Measurements from ENCODE around the gene STN1.

Gene STN1

GRCh38 chr10:103895411-103896186, 22.4 kb downstream of the STN1 start:
- in situ Hi-C loops (cut with MboI; ENCODE audit: low sequenced_read_pairs): loop anchor here (25.0 kb wide), 1 partner anchor 317 kb away; no protein-coding TSS in a partner anchor

- in situ Hi-C loops (cut with MboI; ENCODE audit: low sequenced_read_pairs): loop anchor here (25.0 kb wide), 1 partner anchor 318 kb away; no protein-coding TSS in a partner anchor
Measured at GRCh38 chr10:103894441-103894864, 23.5 kb downstream of the STN1 start.

GRCh38 chr10:103893817-103894216, 24.2 kb downstream of the STN1 start:
- in situ Hi-C loops (cut with MboI; ENCODE audit: low sequenced_read_pairs): loop anchor here (25.0 kb wide), 1 partner anchor 318 kb away; no protein-coding TSS in a partner anchor

GRCh38 chr10:103892181-103892580, 25.8 kb downstream of the STN1 start:
- in situ Hi-C loops (cut with MboI; ENCODE audit: low sequenced_read_pairs): loop anchor here (25.0 kb wide), 1 partner anchor 320 kb away; no protein-coding TSS in a partner anchor

GRCh38 chr10:103890688-103891087, 27.3 kb downstream of the STN1 start:
- in situ Hi-C loops (cut with MboI; ENCODE audit: low sequenced_read_pairs): loop anchor here (25.0 kb wide), 1 partner anchor 322 kb away; no protein-coding TSS in a partner anchor

- in situ Hi-C loops (cut with MboI; ENCODE audit: low sequenced_read_pairs): loop anchor here (25.0 kb wide), 1 partner anchor 322 kb away; no protein-coding TSS in a partner anchor
Measured at GRCh38 chr10:103890194-103890658, 27.8 kb downstream of the STN1 start.

GRCh38 chr10:103889121-103889720, 28.8 kb downstream of the STN1 start:
- in situ Hi-C loops (cut with MboI; ENCODE audit: low sequenced_read_pairs): loop anchor here (25.0 kb wide), 1 partner anchor 323 kb away; no protein-coding TSS in a partner anchor

GRCh38 chr10:103888113-103888841, 29.7 kb downstream of the STN1 start:
- in situ Hi-C loops (cut with MboI; ENCODE audit: low sequenced_read_pairs): loop anchor here (25.0 kb wide), 1 partner anchor 324 kb away; no protein-coding TSS in a partner anchor

GRCh38 chr10:103885617-103886016, 32.4 kb downstream of the STN1 start:
- in situ Hi-C loops (cut with MboI; ENCODE audit: low sequenced_read_pairs): loop anchor here (25.0 kb wide), 1 partner anchor 327 kb away; no protein-coding TSS in a partner anchor

- in situ Hi-C loops (cut with MboI; ENCODE audit: low sequenced_read_pairs): loop anchor here (25.0 kb wide), 1 partner anchor 328 kb away; no protein-coding TSS in a partner anchor
Measured at GRCh38 chr10:103884681-103885139, 33.3 kb downstream of the STN1 start.

GRCh38 chr10:103882285-103883007, 35.5 kb downstream of the STN1 start:
- in situ Hi-C loops (cut with MboI; ENCODE audit: low sequenced_read_pairs): loop anchor here (25.0 kb wide), 1 partner anchor 330 kb away; no protein-coding TSS in a partner anchor

- in situ Hi-C loops (cut with MboI; ENCODE audit: low sequenced_read_pairs): loop anchor here (25.0 kb wide), 1 partner anchor 331 kb away; no protein-coding TSS in a partner anchor
Measured at GRCh38 chr10:103881416-103882284, 36.3 kb downstream of the STN1 start.

- in situ Hi-C loops (cut with MboI; ENCODE audit: low sequenced_read_pairs): loop anchor here (25.0 kb wide), 1 partner anchor 332 kb away; no protein-coding TSS in a partner anchor
Measured at GRCh38 chr10:103879831-103880230, 38.2 kb downstream of the STN1 start.

- in situ Hi-C loops (cut with MboI; ENCODE audit: low sequenced_read_pairs): loop anchor here (25.0 kb wide), 1 partner anchor 333 kb away; no protein-coding TSS in a partner anchor
Measured at GRCh38 chr10:103879409-103879808, 38.6 kb downstream of the STN1 start.

- in situ Hi-C loops (cut with MboI; ENCODE audit: low sequenced_read_pairs): loop anchor here (25.0 kb wide), 1 partner anchor 334 kb away; no protein-coding TSS in a partner anchor
Measured at GRCh38 chr10:103877861-103878260, 40.1 kb downstream of the STN1 start.

- in situ Hi-C loops (cut with MboI; ENCODE audit: low sequenced_read_pairs): loop anchor here (25.0 kb wide), 1 partner anchor 336 kb away; no protein-coding TSS in a partner anchor
Measured at GRCh38 chr10:103876155-103876554, 41.8 kb downstream of the STN1 start.

GRCh38 chr10:103874730-103875129, 43.3 kb downstream of the STN1 start:
- in situ Hi-C loops (cut with MboI; ENCODE audit: low sequenced_read_pairs): loop anchor here (25.0 kb wide), 1 partner anchor 338 kb away; no protein-coding TSS in a partner anchor

GRCh38 chr10:103872137-103872931, 45.6 kb downstream of the STN1 start:
- in situ Hi-C loops (cut with MboI; ENCODE audit: low sequenced_read_pairs): no loop called here
